GM12878 (cell line): ENCODE data around the gene BANP. TPM values are rescaled to one million over a fixed set of nuclear protein-coding genes. Genes with fewer than 3 reads are reported as not detected.

Experiments
- ATAC-seq: fragments of 200-7000 bp; cut with Tn5 transposase; 3 replicates; pipeline ENCODE4 v1.9.1; 2020; ENCODE audit warnings: mild to moderate bottlenecking, moderate library complexity
- BruUV-seq: library from RNA; stranded (reverse); fragments of 400-500 nt; replicated peaks from 2 replicates; lab custom pipeline; 2021; lab: Mats Ljungman, UMichigan
- CTCF ChIA-PET: fragments of 300-600 bp; sonication (Branson Sonifier 250); formaldehyde crosslinking; extraction: SDS; loops from one replicate; lab custom pipeline; 2021; ENCODE audit warnings: inconsistent platforms; lab: Yijun Ruan, JAX
- POLR2A ChIA-PET: fragments of 350-600 bp; formaldehyde crosslinking; extraction: SDS; loops from one replicate; lab custom pipeline; 2021; ENCODE audit warnings: inconsistent platforms; lab: Charles Lee
- RAD21 ChIA-PET: fragments of 300-600 bp; sonication (Branson Sonifier 250); formaldehyde crosslinking; loops from one replicate; lab custom pipeline; 2023; ENCODE audit warnings: antibody characterized with exemption; ENCODE audit not compliant: unreplicated experiment; lab: Charles Lee
- SMC1A ChIA-PET: fragments of 300-600 bp; sonication (Branson Sonifier 250); formaldehyde crosslinking; loops from one replicate; lab custom pipeline; 2023; ENCODE audit not compliant: unreplicated experiment, uncharacterized antibody; lab: Charles Lee
- DNase-seq: peaks from one replicate; pipeline ENCODE4 v3.0.0-alpha.2; 2011; ENCODE audit warnings: low read depth, low spot score
- FAIRE-seq: peaks from 3 replicates; lab custom pipeline; 2011; peaks lifted over from hg19 to GRCh38; lab: Jason Lieb, UNC
- H2AFZ ChIP-seq: 2 replicates; pipeline ENCODE4 v1.6.0; 2011; ENCODE audit warnings: low read depth, low read length, control low read depth; ENCODE audit not compliant: control insufficient read depth
- H3K27ac ChIP-seq: 2 replicates; pipeline ENCODE4 v1.5.1; 2011; ENCODE audit warnings: control low read depth; ENCODE audit not compliant: control insufficient read depth, insufficient read depth
- H3K27me3 ChIP-seq, 2 experiments: replicated peaks in 1 of 2; 2 replicates each; pipeline versions ENCODE4 v1.6.0 to v1.6.1; 2011; ENCODE audit warnings: low read length in 1 of 2; ENCODE audit not compliant: control insufficient read depth in 2 of 2, insufficient read depth in 2 of 2
- H3K36me3 ChIP-seq, 2 experiments: 2 replicates each; pipeline ENCODE4 v1.5.1; 2011; ENCODE audit warnings: low read length in 1 of 2; ENCODE audit not compliant: control insufficient read depth in 2 of 2, insufficient read depth in 2 of 2
- H3K4me1 ChIP-seq: 2 replicates; pipeline ENCODE4 v1.6.1; 2011; ENCODE audit warnings: mild to moderate bottlenecking, low read length, moderate library complexity, mixed read lengths; ENCODE audit not compliant: control insufficient read depth, insufficient read depth
- H3K4me2 ChIP-seq: 2 replicates; pipeline ENCODE4 v1.6.0; 2011; ENCODE audit warnings: control low read depth; ENCODE audit not compliant: control insufficient read depth, insufficient read depth
- H3K4me3 ChIP-seq: fragments of 200-600 bp; sonication (generic); 2 replicates; pipeline ENCODE4 v1.5.1; 2016
- H3K79me2 ChIP-seq: 2 replicates; pipeline ENCODE4 v1.6.0; 2011; ENCODE audit warnings: low read length; ENCODE audit not compliant: control insufficient read depth, insufficient read depth
- H3K9ac ChIP-seq: 2 replicates; pipeline ENCODE4 v1.8.0; 2011; ENCODE audit warnings: low read length, control low read depth, mixed read lengths; ENCODE audit not compliant: control insufficient read depth, insufficient read depth
- H3K9me3 ChIP-seq: replicated peaks from 3 replicates; pipeline ENCODE4 v1.5.1; 2011; ENCODE audit warnings: mild to moderate bottlenecking, low read length; ENCODE audit not compliant: control insufficient read depth, insufficient read depth
- H4K20me1 ChIP-seq: 2 replicates; pipeline ENCODE4 v1.6.0; 2011; ENCODE audit not compliant: control insufficient read depth, insufficient read depth
- ASH2L ChIP-seq: fragments of 300-600, 200-600 bp; sonication (generic); IDR thresholded peaks from 2 replicates; pipeline ENCODE4 v1.6.1; 2017; ENCODE audit warnings: low read depth, mild to moderate bottlenecking, borderline replicate concordance
- BMI1 ChIP-seq: fragments of 450-650 bp; IDR thresholded peaks from 2 replicates; pipeline ENCODE4 v1.6.1; 2016; ENCODE audit warnings: mild to moderate bottlenecking, moderate library complexity, borderline replicate concordance
- CEBPB ChIP-seq, 2 experiments: fragments of 150-350 bp in 1 of 2; IDR thresholded peaks; 2 replicates each; pipeline ENCODE4 v1.6.1; 2012 to 2014; ENCODE audit warnings: low read depth in 2 of 2, low read length in 2 of 2, borderline replicate concordance in 1 of 2, inconsistent platforms in 1 of 2
- CHD1 ChIP-seq: IDR thresholded peaks from 2 replicates; pipeline ENCODE4 v1.6.1; 2012; ENCODE audit warnings: low read depth, low read length, improper control_type of control experiment
- CREB1 ChIP-seq: IDR thresholded peaks from 2 replicates; pipeline ENCODE4 v1.6.1; 2012; ENCODE audit warnings: low read depth, mild to moderate bottlenecking, inconsistent platforms
- ESRRA ChIP-seq: IDR thresholded peaks from 2 replicates; pipeline ENCODE4 v1.6.1; 2012; ENCODE audit warnings: mild to moderate bottlenecking, low read length, improper control_type of control experiment
- FOS ChIP-seq: IDR thresholded peaks from 3 replicates; pipeline ENCODE4 v1.6.1; 2011; ENCODE audit warnings: borderline replicate concordance; ENCODE audit not compliant: insufficient read length; ENCODE audit errors: extremely low read depth
- MTA3 ChIP-seq: IDR thresholded peaks from 2 replicates; pipeline ENCODE4 v1.6.1; 2012; ENCODE audit warnings: low read length, inconsistent platforms, borderline replicate concordance
- NR2C2 ChIP-seq: IDR thresholded peaks from 2 replicates; pipeline ENCODE4 v1.6.1; 2011; ENCODE audit warnings: borderline replicate concordance, low read depth; ENCODE audit not compliant: control insufficient read depth, insufficient read length
- RB1 ChIP-seq: fragments of 450-650 bp; formaldehyde crosslinking; IDR thresholded peaks from 2 replicates; pipeline ENCODE4 v1.6.1; 2017; ENCODE audit warnings: mild to moderate bottlenecking, borderline replicate concordance
- SMARCA5 ChIP-seq: fragments of 450-650 bp; IDR thresholded peaks from 2 replicates; pipeline ENCODE4 v1.6.1; 2017; ENCODE audit warnings: mild to moderate bottlenecking
- TCF3 ChIP-seq: IDR thresholded peaks from 2 replicates; pipeline ENCODE4 v1.6.1; 2012; ENCODE audit warnings: low read depth, mild to moderate bottlenecking, low read length, borderline replicate concordance; ENCODE audit not compliant: insufficient read depth
- ZSCAN29 ChIP-seq: fragments of 450-650 bp; IDR thresholded peaks from 2 replicates; pipeline ENCODE4 v1.6.1; 2017; ENCODE audit warnings: mild to moderate bottlenecking, moderate library complexity
- whole genome bisulfite sequencing: methylation state at CpG from one replicate; pipeline ENCODE4 v1.1.6; 2016; ENCODE audit warnings: low lambda C conversion rate; ENCODE audit not compliant: insufficient replicate concordance, insufficient coverage; ENCODE audit errors: missing lambda C conversion rate; 5-methylcytosine and 5-hydroxymethylcytosine counted together
- in situ Hi-C: fragments of 300-500 bp; cut with MboI; formaldehyde crosslinking; loops from 9 replicates; pipeline ENCODE4 v1.14.3; 2018; ENCODE audit warnings: mixed read lengths
- intact Hi-C: fragments of 100-400 bp; cut with micrococcal nuclease; formaldehyde crosslinking; loops from one replicate; pipeline ENCODE4 v1.14.2; 2022; ENCODE audit not compliant: unreplicated experiment
- polyA plus RNA-seq, 11 experiments: library from polyadenylated mRNA; depleted of rRNA in 4 of 11; unstranded in 6 of 11; stranded (reverse) in 5 of 11; fragments of >200 nt; fragmentation: Nextera tagmentation in 4 of 11; fragmentation: Illumina TruSeq in 1 of 11; extraction: Ambion mirVana in 4 of 11; extraction: Trizol in 1 of 11; gene quantifications; 1 replicate in 1 of 11; 2 replicates in 10 of 11; pipeline versions ENCODE4 v1.2.1 to v1.2.3, GENCODE V29; 2011 to 2016; ENCODE audit warnings: inconsistent platforms in 2 of 11, missing spikeins in 2 of 11, low read depth in 1 of 11
- total RNA-seq, 4 experiments: library from RNA; depleted of rRNA in 3 of 4; stranded (reverse); fragments of >200 nt in 3 of 4; fragmentation: Illumina TruSeq in 1 of 4; extraction: Trizol in 1 of 4; gene quantifications; 2 replicates each; pipeline versions ENCODE4 v1.2.1 to v1.2.3, GENCODE V29; 2013 to 2021
- TF ChIP-seq, protein P1 (sequence below): fragments of 450-650 bp; IDR thresholded peaks from 2 replicates; pipeline ENCODE4 v1.6.1; 2017; ENCODE audit warnings: borderline replicate concordance
- TF ChIP-seq, protein P2 (sequence below): IDR thresholded peaks from 2 replicates; pipeline ENCODE4 v1.6.1; 2011; ENCODE audit warnings: mild to moderate bottlenecking, low read depth, low read length, moderate library complexity; ENCODE audit not compliant: insufficient replicate concordance
- TF ChIP-seq, protein P3 (sequence below): IDR thresholded peaks from 2 replicates; pipeline ENCODE4 v1.6.1; 2012; ENCODE audit warnings: low read length, inconsistent platforms
- TF ChIP-seq, protein P4 (sequence below): fragments of 150-350 bp; IDR thresholded peaks from 2 replicates; pipeline ENCODE4 v1.6.1; 2014; ENCODE audit warnings: mild to moderate bottlenecking, low read depth, low read length

The BANP gene
- total and polyA plus RNA-seq, 10 of the 15 experiments (the other 5 are each of a cell fraction or from before 2014, with no cell fraction given) = 3.9 to 21.9 (median 12.2) TPM

DNA sequence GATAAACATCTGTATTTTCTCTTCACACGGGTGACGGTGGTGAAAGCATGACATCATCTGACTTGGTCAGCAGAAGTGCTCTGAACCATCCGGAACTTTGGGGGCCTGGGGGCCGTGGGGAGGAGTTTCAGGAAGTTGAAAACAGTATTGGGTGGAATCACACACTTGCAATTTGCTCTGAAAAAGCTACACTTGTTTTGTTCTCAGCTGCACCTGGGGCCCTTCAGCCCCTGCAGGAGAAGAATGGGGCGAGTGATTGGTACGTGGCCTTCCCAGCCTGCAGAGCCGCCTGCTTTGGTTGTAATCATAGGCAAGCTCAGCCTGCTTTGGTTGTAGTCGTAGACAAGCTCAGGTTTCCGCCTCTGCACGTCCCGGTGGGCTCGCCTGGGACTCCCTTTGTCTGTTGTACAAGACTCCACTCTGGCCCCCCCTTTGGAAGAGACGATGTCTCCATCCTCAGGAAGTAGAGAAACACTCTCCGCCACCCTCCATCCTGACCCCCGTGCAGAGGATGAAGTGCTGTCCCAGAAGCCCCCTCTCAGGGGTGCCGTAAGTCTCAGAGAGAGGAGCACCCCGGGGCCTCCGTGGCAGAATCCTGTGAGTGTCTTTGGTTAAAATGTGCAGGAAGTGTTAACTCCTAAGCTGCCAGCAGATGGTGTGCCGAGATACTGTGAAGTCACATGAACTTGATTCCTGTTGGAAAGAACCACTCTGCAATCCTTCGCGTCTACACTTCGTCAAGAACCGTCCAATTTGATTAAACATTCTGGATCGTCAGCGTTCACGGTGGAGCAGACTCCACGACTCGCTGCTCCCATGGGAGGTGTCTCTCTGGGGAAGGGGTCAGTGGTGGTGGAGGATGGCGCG is 5.4 kb downstream of the BANP start:
- FAIRE-seq (peak; percentile 75), ATAC-seq (peak; percentile 74), DNase-seq (peak; percentile 42)
- in situ Hi-C loops = loop anchor here (25.0 kb wide), 1 partner anchor 481 kb away; no protein-coding TSS in a partner anchor
- 77% methylated on average over 30 of the region's 30 CpGs for WGBS
- H3K9ac ChIP-seq = peak overlapping the region; percentile 68
- ChIA-PET SMC1A (interaction anchor here (0.7 to 1.7 kb wide), 2 partner anchors 50 to 177 kb away, joined by 3 to 4 read pairs; no protein-coding TSS in a partner anchor), RAD21 (interaction anchor here (1.2 kb wide), 1 partner anchor 178 kb away, joined by 4 read pairs; no protein-coding TSS in a partner anchor), CTCF (interaction anchor here (0.6 to 1.9 kb wide), 7 partner anchors 10 to 716 kb away, joined by 3 to 6 read pairs (median 4); no protein-coding TSS in a partner anchor), POLR2A (interaction anchor here (0.5 to 0.6 kb wide), 2 partner anchors 13 to 61 kb away, joined by 3 to 9 read pairs; no protein-coding TSS in a partner anchor)
- peak overlapping the region; percentile 93 for H3K4me2 ChIP-seq
- H3K27ac ChIP-seq = peak overlapping the region; percentile 81
- intact Hi-C loops = loop anchor here (5.0 to 10.0 kb wide), 2 partner anchors 88 to 481 kb away; no protein-coding TSS in a partner anchor
- H4K20me1 ChIP-seq = no peaks in the 10 kb centered on the region
- peaks cover 20% of the 10 kb centered on the region for H3K4me1 ChIP-seq
- BruUV-seq = no TSS peak
- no peaks in the 10 kb centered on the region for H3K27me3 ChIP-seq
- peaks cover 0 to 12% of the 10 kb centered on the region in 2 experiments; a peak in 3 of 4 replicates for H3K36me3 ChIP-seq
- peak overlapping the region; percentile 56 for H3K4me3 ChIP-seq
- H2AFZ ChIP-seq = peak overlapping the region; percentile 46
- peaks cover 81% of the 10 kb centered on the region for H3K79me2 ChIP-seq
- no peaks in the 10 kb centered on the region for H3K9me3 ChIP-seq
- TF ChIP-seq CREB1 (peak; percentile 96), RB1 (no peak), CHD1 (no peak), SMARCA5 (no peak), TCF3 (0 out of 2 replicates have a peak, but pooled peaks have one; percentile 47), ESRRA (no peak), MTA3 (no peak), BMI1 (no peak), NR2C2 (no peak), ZSCAN29 (no peak), ASH2L (0 out of 2 replicates have a peak, but pooled peaks have one; percentile 56), FOS (no peak), CEBPB (IDR thresholded peaks at IDR 0.05; ENCODE audit: borderline replicate concordance in 1 of 2, low read depth in 2 of 2, low read length in 2 of 2) (no peak)
- TF ChIP-seq, protein P1, sequence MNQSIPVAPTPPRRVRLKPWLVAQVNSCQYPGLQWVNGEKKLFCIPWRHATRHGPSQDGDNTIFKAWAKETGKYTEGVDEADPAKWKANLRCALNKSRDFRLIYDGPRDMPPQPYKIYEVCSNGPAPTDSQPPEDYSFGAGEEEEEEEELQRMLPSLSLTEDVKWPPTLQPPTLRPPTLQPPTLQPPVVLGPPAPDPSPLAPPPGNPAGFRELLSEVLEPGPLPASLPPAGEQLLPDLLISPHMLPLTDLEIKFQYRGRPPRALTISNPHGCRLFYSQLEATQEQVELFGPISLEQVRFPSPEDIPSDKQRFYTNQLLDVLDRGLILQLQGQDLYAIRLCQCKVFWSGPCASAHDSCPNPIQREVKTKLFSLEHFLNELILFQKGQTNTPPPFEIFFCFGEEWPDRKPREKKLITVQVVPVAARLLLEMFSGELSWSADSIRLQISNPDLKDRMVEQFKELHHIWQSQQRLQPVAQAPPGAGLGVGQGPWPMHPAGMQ = no peak
- TF ChIP-seq, protein P2, sequence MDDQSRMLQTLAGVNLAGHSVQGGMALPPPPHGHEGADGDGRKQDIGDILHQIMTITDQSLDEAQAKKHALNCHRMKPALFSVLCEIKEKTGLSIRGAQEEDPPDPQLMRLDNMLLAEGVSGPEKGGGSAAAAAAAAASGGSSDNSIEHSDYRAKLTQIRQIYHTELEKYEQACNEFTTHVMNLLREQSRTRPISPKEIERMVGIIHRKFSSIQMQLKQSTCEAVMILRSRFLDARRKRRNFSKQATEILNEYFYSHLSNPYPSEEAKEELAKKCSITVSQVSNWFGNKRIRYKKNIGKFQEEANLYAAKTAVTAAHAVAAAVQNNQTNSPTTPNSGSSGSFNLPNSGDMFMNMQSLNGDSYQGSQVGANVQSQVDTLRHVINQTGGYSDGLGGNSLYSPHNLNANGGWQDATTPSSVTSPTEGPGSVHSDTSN = no peak
- TF ChIP-seq, protein P3, sequence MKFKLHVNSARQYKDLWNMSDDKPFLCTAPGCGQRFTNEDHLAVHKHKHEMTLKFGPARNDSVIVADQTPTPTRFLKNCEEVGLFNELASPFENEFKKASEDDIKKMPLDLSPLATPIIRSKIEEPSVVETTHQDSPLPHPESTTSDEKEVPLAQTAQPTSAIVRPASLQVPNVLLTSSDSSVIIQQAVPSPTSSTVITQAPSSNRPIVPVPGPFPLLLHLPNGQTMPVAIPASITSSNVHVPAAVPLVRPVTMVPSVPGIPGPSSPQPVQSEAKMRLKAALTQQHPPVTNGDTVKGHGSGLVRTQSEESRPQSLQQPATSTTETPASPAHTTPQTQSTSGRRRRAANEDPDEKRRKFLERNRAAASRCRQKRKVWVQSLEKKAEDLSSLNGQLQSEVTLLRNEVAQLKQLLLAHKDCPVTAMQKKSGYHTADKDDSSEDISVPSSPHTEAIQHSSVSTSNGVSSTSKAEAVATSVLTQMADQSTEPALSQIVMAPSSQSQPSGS = peak; percentile 79
- TF ChIP-seq, protein P4, sequence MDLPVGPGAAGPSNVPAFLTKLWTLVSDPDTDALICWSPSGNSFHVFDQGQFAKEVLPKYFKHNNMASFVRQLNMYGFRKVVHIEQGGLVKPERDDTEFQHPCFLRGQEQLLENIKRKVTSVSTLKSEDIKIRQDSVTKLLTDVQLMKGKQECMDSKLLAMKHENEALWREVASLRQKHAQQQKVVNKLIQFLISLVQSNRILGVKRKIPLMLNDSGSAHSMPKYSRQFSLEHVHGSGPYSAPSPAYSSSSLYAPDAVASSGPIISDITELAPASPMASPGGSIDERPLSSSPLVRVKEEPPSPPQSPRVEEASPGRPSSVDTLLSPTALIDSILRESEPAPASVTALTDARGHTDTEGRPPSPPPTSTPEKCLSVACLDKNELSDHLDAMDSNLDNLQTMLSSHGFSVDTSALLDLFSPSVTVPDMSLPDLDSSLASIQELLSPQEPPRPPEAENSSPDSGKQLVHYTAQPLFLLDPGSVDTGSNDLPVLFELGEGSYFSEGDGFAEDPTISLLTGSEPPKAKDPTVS = no peak
